ENCODE results near the gene TWF2.

DNA sequence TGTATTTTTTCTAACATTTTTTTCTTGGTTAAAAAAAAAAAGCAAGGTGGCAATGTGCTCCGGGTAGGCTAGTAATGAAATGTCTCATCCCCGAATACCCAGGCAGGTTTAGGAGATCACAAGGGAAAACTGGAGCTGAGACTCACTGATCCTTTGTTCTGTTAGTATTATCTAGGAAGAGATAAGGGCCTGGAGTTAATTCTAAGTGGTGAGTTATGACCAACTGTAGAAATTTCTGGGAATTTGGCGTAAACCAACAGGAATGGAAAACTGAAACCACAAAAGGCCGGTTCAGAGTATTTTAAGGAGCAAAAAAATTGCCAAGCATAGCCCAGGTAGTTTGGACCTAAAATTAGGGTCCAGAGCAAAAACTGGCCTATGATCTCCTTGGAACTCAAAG is 19.0 kb upstream of the TWF2 start:
- TF ChIP-seq, protein P1, sequence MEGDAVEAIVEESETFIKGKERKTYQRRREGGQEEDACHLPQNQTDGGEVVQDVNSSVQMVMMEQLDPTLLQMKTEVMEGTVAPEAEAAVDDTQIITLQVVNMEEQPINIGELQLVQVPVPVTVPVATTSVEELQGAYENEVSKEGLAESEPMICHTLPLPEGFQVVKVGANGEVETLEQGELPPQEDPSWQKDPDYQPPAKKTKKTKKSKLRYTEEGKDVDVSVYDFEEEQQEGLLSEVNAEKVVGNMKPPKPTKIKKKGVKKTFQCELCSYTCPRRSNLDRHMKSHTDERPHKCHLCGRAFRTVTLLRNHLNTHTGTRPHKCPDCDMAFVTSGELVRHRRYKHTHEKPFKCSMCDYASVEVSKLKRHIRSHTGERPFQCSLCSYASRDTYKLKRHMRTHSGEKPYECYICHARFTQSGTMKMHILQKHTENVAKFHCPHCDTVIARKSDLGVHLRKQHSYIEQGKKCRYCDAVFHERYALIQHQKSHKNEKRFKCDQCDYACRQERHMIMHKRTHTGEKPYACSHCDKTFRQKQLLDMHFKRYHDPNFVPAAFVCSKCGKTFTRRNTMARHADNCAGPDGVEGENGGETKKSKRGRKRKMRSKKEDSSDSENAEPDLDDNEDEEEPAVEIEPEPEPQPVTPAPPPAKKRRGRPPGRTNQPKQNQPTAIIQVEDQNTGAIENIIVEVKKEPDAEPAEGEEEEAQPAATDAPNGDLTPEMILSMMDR (IDR thresholded peaks at IDR 0.05), result no peak
- no peak for TF ChIP-seq EP300 (IDR thresholded peaks at IDR 0.05)

Measured in suprapubic skin (tissue), 3 donors.